Pulmonary artery endothelial cell (primary cell): ENCODE results near the gene AMOTL2. TPM values are rescaled to one million over a fixed set of nuclear protein-coding genes. Genes with fewer than 3 reads are reported as not detected.

ENCODE experiments used
- DNase-seq: peaks from one replicate; pipeline ENCODE4 v3.0.0-alpha.2; 2011; ENCODE audit warnings: low read depth, low spot score
- total RNA-seq: library from RNA; depleted of rRNA; stranded (reverse); fragments of >200 nt; gene quantifications from 2 replicates; pipeline ENCODE4 v1.2.3, GENCODE V29; 2014

Gene AMOTL2
- total RNA-seq, 1 donor from 2014 or later: 85.1 TPM

DNA sequence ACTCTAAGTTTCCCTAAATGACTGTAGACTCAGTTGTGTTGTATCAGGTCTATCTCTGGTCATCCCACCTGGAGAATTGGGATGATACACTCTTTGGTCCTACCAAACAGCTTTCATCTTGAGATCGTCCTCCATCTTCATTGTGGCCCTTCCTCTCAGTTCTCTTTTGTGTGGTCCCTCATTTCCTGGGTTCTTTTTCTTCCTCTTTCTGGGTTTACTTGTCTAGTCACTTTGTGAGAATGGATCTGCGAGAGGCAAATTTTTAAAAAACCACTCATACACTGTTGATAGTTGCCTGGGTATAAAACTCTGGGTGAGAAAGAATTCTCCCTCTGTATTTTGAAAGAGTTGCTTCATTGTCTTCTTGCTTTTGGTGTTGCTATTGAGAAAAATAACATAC is 6.0 kb upstream of the AMOTL2 start:
- no peak for DNase-seq

GRCh38 chr3:134378818-134379217 is 4.6 kb upstream of the AMOTL2 start:
- no peak for DNase-seq

- DNase-seq: no peak
Observed at GRCh38 chr3:134378384-134378783, 4.1 kb upstream of the AMOTL2 start.

GRCh38 chr3:134377896-134378295 is 3.6 kb upstream of the AMOTL2 start:
- no peak for DNase-seq

- DNase-seq: no peak
Observed at GRCh38 chr3:134376786-134377426, 2.7 kb upstream of the AMOTL2 start.

DNA sequence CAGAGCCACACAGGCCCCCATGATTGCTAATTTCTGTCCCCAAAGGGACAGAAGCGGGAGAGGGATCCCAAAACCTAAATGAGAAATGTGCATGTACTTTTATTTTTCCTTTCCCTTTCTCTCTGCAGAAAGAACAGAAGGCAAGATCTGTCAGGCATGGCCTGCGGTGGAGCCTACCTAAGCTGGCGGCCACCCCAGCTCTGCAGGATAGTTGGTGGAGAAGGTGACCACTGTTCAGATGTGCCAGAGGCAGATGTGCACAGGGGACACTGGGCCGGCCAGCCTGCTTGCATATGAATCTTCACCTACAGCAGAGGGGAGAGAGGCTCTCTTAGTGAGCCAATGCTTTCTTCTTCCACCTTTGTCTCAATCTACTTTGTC is 2.1 kb upstream of the AMOTL2 start:
- no peak for DNase-seq

GRCh38 chr3:134375582-134376384 is 1.5 kb upstream of the AMOTL2 start:
- no peak for DNase-seq

- DNase-seq: no peak
Observed at GRCh38 chr3:134374791-134375581, 739 bp upstream of the AMOTL2 start.

DNA sequence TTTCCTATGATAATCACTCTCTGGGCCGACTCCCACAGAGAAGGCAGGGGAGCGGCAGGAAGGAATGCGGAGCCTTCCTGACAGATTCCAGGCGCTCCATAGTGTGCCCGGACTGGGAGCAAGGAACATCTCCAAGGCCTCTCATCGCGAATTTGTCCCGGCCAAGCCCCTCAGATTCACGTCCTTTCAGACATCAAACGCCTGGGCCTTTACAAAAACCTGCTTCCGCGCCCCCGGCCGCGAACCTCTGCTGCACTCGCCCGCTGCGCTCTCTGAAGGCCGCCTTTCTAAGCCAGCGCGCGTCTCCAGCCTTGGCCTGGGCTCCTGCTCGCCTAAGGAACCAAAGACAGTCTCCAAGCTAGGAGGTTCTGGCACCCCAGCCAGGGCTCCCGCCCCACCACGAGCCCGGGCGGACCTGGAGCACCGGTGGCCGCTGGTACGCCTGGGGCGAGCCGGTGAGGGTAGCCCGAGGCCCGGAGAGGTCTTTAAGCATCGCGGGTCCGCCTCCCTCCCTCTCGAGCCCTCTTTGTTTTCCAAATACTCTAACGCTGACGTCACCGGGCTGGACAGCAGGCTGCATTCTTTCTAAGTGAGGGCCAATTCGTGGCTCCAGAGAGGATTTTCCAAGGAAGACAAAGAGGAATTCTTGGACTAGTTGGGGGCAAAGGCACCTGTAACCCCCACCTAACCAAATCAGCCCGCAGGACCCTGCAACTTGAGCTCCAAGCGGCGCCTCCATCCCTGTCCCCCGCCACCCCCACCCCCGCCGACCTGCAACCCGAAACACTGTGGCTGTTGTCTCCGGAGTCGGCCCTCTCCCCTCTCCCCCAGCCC is 759 bp downstream of the AMOTL2 start:
- peak; percentile 78 for DNase-seq

- DNase-seq: no peak
Observed at GRCh38 chr3:134372396-134373270, 1.6 kb downstream of the AMOTL2 start.

- DNase-seq: no peak
Observed at GRCh38 chr3:134371542-134372324, 2.5 kb downstream of the AMOTL2 start.

DNA sequence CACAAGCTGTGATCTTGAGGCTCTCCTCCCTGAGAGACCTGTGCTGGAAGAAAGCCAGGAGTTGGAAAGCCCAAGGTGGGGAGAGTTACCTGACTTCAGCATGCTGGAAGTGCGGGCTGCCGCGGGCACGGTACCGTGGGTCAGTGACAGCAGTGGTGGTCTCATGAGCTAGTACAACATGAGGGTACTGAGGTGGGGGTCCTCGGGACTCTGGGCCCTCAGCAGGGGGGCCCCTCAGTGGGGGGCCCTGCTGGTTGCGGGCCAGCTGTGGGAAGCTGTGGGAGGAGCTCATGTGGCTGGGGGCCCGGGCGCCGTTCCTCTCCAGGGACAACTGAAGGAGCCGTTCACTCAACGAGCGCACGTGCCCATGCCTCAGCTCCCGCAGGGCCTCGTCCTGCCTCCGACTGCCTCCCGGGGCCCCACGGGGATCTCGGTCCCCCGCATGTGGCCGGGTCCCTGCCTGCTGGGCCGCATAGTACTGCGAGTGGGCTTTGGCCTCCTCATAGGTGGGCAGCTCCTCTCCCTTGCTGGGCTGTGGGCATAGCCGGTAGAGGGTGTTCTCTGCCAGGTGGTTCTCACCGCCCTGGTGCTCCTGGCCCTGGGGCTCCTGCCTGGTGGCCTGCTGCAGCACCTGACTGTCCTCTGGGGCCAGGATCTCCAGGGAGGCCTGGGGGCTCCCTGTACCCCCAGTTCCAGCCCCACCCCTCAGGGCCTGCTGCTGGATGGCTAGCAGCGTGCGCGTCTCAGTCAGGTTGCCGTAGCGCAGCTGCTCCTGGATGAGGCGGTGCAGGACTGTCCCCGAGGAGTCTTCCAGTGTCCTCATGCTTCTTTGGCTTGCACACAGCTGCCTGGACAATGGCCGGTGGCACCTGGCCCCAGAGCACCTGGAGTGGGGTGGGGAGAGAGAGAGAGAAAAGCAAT is 3.4 kb downstream of the AMOTL2 start:
- no peak for DNase-seq

DNA sequence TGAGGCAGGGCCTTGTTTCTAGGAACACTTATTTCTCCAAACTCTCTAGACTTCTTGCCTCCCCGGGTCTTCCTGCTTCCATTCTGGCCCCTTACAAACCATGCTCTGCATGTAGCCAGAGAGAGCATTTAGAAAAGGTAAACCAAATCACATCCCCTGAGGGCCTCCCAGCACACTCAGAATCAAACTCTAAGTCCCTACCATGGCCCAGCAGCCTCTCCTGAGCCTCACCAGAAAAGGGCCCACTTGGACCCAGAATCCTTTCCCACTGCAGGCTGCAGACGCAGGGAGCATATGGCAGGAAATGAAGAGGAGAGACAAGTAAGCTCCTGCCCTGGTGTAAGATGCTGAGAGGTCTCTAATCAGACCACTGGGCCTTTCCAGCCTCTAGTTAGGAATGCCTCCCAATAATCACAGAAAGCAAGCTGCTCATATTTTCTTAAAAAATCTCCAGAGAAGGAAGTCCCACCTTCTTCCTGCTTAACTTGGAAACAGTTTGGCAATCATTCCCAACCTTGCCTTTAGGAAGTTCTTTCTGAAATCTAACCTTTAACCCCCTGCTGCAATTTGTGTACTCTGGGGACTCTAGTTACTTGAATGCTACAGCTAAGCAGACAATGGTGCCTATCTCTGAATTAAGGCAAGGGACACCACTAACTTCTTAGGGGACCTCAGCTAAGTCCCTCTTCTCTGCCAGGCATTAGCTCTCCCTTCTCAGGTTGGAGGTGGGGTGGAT is 4.2 kb downstream of the AMOTL2 start:
- no peak for DNase-seq

- DNase-seq: peak; percentile 95
Observed at GRCh38 chr3:134369231-134369741, 5.0 kb downstream of the AMOTL2 start.

GRCh38 chr3:134368751-134369105 is 5.5 kb downstream of the AMOTL2 start:
- DNase-seq: no peak

DNA sequence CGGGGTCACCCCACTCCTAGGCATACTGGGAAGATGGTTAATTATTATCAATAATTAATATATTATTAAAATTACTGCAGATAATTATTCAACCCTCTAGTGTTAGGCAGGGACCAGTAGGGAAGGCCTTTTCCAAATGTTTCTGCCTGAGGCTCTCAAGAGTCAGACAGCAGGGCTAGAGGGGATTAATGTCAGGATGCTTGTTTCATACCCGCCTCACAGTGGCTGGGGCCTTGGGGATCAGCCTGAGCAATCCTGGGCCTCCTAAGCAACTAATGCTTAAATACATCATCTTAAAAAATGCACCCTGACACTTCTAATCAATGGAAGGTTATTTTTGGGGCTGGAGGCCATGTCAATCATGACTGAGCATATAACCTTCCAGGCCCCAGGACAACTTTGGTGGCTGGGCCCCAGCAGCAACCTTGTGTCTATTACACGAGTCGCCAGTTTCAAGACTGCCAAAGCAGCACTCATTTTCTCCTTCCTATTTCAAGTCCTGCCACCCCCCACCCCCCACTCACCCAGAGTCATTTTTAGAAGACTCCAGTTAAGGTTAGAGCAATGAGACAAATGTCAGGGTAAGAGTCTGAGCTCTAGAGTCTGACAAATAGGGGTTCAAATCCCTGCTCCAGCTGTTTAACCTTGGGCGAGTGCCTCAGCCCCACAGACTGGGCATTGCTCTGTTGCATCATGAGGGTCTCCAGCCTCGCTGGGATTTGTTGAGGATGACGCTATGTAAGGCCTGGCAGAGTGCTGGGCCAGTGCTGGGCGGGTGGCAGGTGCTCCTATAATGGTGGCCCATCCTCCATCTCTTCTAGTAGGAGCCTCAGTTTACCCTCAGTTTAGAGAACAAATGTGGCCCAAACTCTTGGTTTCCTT is 6.1 kb downstream of the AMOTL2 start:
- no peak for DNase-seq
